Glutamatergic neuron (in vitro differentiated cells): Measurements from ENCODE around the gene LRRC17. TPM values are rescaled to one million over a fixed set of nuclear protein-coding genes. Genes with fewer than 3 reads are reported as not detected.

Experiments
- DNase-seq: peaks from one replicate; pipeline ENCODE4 v3.0.0; 2022
- H3K27ac Mint-ChIP-seq: one replicate; pipeline ENCODE4 v1.8.0; 2020; ENCODE audit warnings: mild to moderate bottlenecking, mixed read lengths, inconsistent platforms; ENCODE audit not compliant: unreplicated experiment
- H3K27me3 Mint-ChIP-seq: one replicate; pipeline ENCODE4 v1.8.0; 2020; ENCODE audit warnings: mild to moderate bottlenecking, moderate library complexity, mixed read lengths, inconsistent platforms; ENCODE audit not compliant: unreplicated experiment
- H3K36me3 Mint-ChIP-seq: one replicate; pipeline ENCODE4 v1.8.0; 2020; ENCODE audit warnings: mild to moderate bottlenecking, mixed read lengths, inconsistent platforms; ENCODE audit not compliant: unreplicated experiment
- H3K4me1 Mint-ChIP-seq: one replicate; pipeline ENCODE4 v1.8.0; 2020; ENCODE audit warnings: mild to moderate bottlenecking, low read depth, mixed read lengths, inconsistent platforms; ENCODE audit not compliant: unreplicated experiment
- H3K4me3 Mint-ChIP-seq: one replicate; pipeline ENCODE4 v1.8.0; 2020; ENCODE audit warnings: mild to moderate bottlenecking, mixed read lengths, inconsistent platforms; ENCODE audit not compliant: unreplicated experiment
- H3K9me3 Mint-ChIP-seq: one replicate; pipeline ENCODE4 v1.8.0; 2020; ENCODE audit warnings: mild to moderate bottlenecking, moderate library complexity, mixed read lengths, inconsistent platforms; ENCODE audit not compliant: unreplicated experiment
- total RNA-seq: library from RNA; stranded (reverse); fragmentation: NEBNext Ultra II Directional; extraction: Animal tissue kit (Norgen Biotek cat#: 25700); gene quantifications from one replicate; pipeline ENCODE4 v1.2.1, GENCODE V29; 2021; ENCODE audit not compliant: unreplicated experiment
- TF ChIP-seq, protein P1 (sequence below): fragments of 200-600 bp; sonication (generic); IDR thresholded peaks from one replicate; pipeline ENCODE4 v1.5.0; 2021; ENCODE audit not compliant: partially characterized antibody, unreplicated experiment

LRRC17 gene
- total RNA-seq, 1 donor from 2014 or later: 0.34 TPM

DNA sequence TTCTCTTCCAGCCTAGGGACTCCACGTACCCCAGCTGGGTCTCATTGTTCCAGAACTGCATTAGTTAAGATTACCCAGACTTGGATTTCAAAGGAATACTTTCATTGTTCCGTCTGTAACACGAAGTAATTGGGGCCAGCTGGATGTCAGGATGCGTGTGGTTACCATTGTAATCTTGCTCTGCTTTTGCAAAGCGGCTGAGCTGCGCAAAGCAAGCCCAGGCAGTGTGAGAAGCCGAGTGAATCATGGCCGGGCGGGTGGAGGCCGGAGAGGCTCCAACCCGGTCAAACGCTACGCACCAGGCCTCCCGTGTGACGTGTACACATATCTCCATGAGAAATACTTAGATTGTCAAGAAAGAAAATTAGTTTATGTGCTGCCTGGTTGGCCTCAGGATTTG is 21.0 kb downstream of the LRRC17 start:
- Mint-ChIP-seq H3K27ac (no peak overlapping the region), H3K27me3 (peaks cover 4% of the 10 kb centered on the region), H3K4me3 (no peak overlapping the region), H3K9me3 (no peaks in the 10 kb centered on the region), H3K4me1 (no peaks in the 10 kb centered on the region), H3K36me3 (no peaks in the 10 kb centered on the region)
- DNase-seq: no peak
- TF ChIP-seq, protein P1, sequence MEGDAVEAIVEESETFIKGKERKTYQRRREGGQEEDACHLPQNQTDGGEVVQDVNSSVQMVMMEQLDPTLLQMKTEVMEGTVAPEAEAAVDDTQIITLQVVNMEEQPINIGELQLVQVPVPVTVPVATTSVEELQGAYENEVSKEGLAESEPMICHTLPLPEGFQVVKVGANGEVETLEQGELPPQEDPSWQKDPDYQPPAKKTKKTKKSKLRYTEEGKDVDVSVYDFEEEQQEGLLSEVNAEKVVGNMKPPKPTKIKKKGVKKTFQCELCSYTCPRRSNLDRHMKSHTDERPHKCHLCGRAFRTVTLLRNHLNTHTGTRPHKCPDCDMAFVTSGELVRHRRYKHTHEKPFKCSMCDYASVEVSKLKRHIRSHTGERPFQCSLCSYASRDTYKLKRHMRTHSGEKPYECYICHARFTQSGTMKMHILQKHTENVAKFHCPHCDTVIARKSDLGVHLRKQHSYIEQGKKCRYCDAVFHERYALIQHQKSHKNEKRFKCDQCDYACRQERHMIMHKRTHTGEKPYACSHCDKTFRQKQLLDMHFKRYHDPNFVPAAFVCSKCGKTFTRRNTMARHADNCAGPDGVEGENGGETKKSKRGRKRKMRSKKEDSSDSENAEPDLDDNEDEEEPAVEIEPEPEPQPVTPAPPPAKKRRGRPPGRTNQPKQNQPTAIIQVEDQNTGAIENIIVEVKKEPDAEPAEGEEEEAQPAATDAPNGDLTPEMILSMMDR: no peak

DNA sequence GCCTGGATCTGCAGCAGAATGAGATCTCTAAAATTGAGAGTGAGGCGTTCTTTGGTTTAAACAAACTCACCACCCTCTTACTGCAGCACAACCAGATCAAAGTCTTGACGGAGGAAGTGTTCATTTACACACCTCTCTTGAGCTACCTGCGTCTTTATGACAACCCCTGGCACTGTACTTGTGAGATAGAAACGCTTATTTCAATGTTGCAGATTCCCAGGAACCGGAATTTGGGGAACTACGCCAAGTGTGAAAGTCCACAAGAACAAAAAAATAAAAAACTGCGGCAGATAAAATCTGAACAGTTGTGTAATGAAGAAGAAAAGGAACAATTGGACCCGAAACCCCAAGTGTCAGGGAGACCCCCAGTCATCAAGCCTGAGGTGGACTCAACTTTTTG is 21.4 kb downstream of the LRRC17 start:
- H3K27ac Mint-ChIP-seq: no peak overlapping the region
- TF ChIP-seq, protein P1: no peak
- DNase-seq: no peak
- no peaks in the 10 kb centered on the region for H3K4me1 Mint-ChIP-seq
- no peaks in the 10 kb centered on the region for H3K9me3 Mint-ChIP-seq
- H3K27me3 Mint-ChIP-seq: peaks cover 2% of the 10 kb centered on the region
- no peak overlapping the region for H3K4me3 Mint-ChIP-seq
- no peaks in the 10 kb centered on the region for H3K36me3 Mint-ChIP-seq

DNA sequence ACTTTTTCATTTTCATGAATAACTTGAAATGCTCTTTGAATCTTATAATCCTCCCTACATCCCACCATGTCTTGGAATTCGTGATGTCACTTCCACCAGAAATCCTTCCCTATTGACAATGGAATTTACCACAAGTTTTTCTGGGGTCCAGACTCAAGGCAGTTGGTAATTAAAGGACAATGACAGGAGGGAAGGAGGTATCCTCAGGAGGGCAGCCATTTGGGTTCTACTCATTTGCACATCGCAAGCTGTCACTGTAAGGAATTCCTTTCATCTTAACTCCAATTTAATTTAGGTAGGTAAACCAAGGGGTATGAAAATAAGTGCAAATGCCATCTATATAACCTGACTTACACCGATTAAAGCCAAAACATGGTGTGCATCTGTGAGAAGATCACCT is 21.9 kb downstream of the LRRC17 start:
- no peak for DNase-seq
- Mint-ChIP-seq H3K9me3 (no peaks in the 10 kb centered on the region), H3K27me3 (peaks cover 2% of the 10 kb centered on the region), H3K27ac (no peak overlapping the region), H3K36me3 (no peaks in the 10 kb centered on the region), H3K4me3 (no peak overlapping the region), H3K4me1 (no peaks in the 10 kb centered on the region)
- TF ChIP-seq, protein P1: no peak

DNA sequence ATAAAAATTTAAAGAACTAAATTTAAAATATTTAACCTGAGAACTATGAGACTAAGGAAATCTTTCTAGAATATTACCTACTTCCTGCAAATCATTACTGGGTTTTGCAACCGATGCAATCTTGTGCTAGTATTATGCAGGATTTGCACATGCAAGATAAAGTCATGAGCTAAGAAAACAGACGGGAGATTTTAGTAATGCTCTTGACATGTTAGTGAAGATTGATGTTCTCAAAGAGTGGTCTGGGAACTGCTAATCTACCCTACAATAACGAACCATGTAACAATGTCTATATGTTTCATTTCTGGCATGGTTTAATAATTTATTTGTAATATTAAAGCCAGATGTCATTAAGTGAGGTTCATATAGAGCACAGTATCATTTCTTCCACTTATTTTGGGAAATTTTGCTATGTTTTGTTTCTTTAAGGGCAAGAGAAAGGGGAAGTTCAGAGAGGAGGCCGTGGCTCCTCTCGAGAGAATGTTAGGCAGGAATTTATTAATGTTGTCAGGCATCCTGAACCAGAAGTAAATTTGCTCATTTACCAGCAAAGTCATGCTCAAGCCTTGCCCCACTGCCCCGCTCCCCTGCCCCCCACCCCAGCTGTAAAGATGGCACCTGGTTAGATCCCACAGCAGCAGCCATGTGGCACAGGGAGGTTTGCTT is 22.8 kb downstream of the LRRC17 start:
- Mint-ChIP-seq H3K27ac (no peak overlapping the region), H3K36me3 (no peaks in the 10 kb centered on the region), H3K9me3 (no peaks in the 10 kb centered on the region), H3K4me1 (no peaks in the 10 kb centered on the region), H3K27me3 (peaks cover 2% of the 10 kb centered on the region), H3K4me3 (no peak overlapping the region)
- no peak for DNase-seq
- TF ChIP-seq, protein P1: no peak

DNA sequence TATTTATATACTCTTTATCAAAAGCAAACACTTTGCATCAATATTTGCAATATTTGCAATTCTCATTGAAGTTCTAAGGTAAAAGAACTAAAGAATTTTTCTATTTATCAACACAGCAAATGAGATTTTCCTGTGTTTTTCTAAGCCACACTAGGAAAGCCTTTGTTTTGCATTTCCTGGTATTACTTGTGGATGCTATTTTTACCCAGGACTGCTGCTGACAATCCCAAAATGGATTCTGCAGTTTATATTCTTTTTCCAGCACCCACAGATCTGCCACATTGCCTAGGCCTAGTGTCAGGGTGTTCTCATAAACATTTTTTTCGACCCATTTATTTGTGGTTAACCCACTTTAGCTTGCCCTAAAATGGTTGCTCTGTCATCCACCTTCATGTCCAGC is 25.9 kb downstream of the LRRC17 start:
- no peak overlapping the region for H3K4me3 Mint-ChIP-seq
- H3K4me1 Mint-ChIP-seq: no peaks in the 10 kb centered on the region
- H3K36me3 Mint-ChIP-seq: no peaks in the 10 kb centered on the region
- no peak for DNase-seq
- no peak overlapping the region for H3K27ac Mint-ChIP-seq
- TF ChIP-seq, protein P1: no peak
- H3K27me3 Mint-ChIP-seq: peaks cover 2% of the 10 kb centered on the region
- no peaks in the 10 kb centered on the region for H3K9me3 Mint-ChIP-seq
